COLO668 (cell line): ENCODE data around the gene ERBB4.
A peak's percentile ranks its signal among the peaks of the same experiment; 100 is the strongest.

Source experiments
- DNase-seq: peaks from one replicate; lab custom pipeline; 2025; ENCODE audit not compliant: unreplicated experiment; lab: John Stamatoyannopoulos, UW

Gene ERBB4

GRCh38 chr2:212538305-212539071 is at the start of gene ERBB4:
TSS of gene ERBB4 (minus strand) at chr2:212538802. CDS start at chr2:212538530, 272 bp downstream.
- peak; percentile 32 for DNase-seq

GRCh38 chr2:212580117-212580516 is 41.5 kb upstream of the ERBB4 start:
- DNase-seq = no peak

GRCh38 chr2:212556296-212556695 is 17.7 kb upstream of the ERBB4 start:
- no peak for DNase-seq

GRCh38 chr2:212554233-212554632 is 15.6 kb upstream of the ERBB4 start:
- DNase-seq = no peak

GRCh38 chr2:212549941-212550340 is 11.3 kb upstream of the ERBB4 start:
- DNase-seq = no peak

GRCh38 chr2:212549463-212549862 is 10.9 kb upstream of the ERBB4 start:
- DNase-seq = no peak

- DNase-seq = no peak
Measured at GRCh38 chr2:212548455-212548819, 9.8 kb upstream of the ERBB4 start.

GRCh38 chr2:212547716-212548454 is 9.3 kb upstream of the ERBB4 start:
- no peak for DNase-seq

GRCh38 chr2:212546669-212547068 is 8.1 kb upstream of the ERBB4 start:
- no peak for DNase-seq

- no peak for DNase-seq
Measured at GRCh38 chr2:212540341-212540740, 1.7 kb upstream of the ERBB4 start.

- peak; percentile 35 for DNase-seq
Measured at GRCh38 chr2:212539072-212539880, 674 bp upstream of the ERBB4 start.

- DNase-seq = peak; percentile 57
Measured at GRCh38 chr2:212537726-212538304, 787 bp downstream of the ERBB4 start.

GRCh38 chr2:212536817-212537725 is 1.5 kb downstream of the ERBB4 start:
- peak; percentile 38 for DNase-seq

GRCh38 chr2:212535996-212536816 is 2.4 kb downstream of the ERBB4 start:
- DNase-seq = peak; percentile 57

GRCh38 chr2:212534336-212534735 is 4.3 kb downstream of the ERBB4 start:
- no peak for DNase-seq

GRCh38 chr2:212532585-212532984 is 6.0 kb downstream of the ERBB4 start:
- no peak for DNase-seq

- no peak for DNase-seq
Measured at GRCh38 chr2:212532087-212532486, 6.5 kb downstream of the ERBB4 start.

GRCh38 chr2:212531499-212531898 is 7.1 kb downstream of the ERBB4 start:
- no peak for DNase-seq

GRCh38 chr2:212530991-212531390 is 7.6 kb downstream of the ERBB4 start:
- no peak for DNase-seq
